ENCODE results near the gene CCDC43.

DNA sequence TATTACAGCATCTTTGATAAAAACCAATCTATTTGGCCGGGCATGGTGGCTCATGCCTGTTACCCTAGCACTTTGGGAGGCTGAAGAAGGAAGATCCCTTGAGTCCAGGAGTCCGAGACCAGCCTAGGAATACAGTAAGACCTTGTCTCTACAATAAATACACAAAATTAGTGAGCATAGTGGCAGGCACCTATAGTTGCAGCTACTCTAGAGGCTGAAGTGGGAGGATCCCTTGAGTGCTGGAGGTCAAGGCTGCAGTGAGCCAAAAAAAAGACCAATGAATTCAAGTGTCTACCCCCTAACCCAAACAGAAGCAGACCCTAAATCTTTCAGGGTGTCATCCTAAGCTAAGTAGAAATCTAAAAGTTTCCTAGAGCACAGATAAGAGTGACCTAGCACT lies 40.6 kb downstream of the CCDC43 start:
- TF ChIP-seq POLR2A (IDR thresholded peaks at IDR 0.05) (no peak), CTCF (IDR thresholded peaks at IDR 0.05) (no peak)

Data from uterus (tissue), 2 donors.